Liver (tissue), 9 donors: ENCODE results near the gene OR2J1. TPM values are rescaled to one million over a fixed set of nuclear protein-coding genes. Genes with fewer than 3 reads are reported as not detected.
"Not testable (repeated sequence)": the region's sequence is repeated elsewhere in the genome, so short reads cannot be mapped to it uniquely, and the experiment has no call there.

Experiments
- DNase-seq: peaks from one replicate; pipeline ENCODE4 v3.0.0-alpha.2; 2017; ENCODE audit warnings: low spot score
- H3K27ac ChIP-seq, 2 donors: one replicate each; pipeline ENCODE4 v1.7.0; 2013; ENCODE audit warnings: inconsistent platforms in 2 of 2, low read length in 2 of 2, control low read depth in 1 of 2, low read depth in 1 of 2, mild to moderate bottlenecking in 1 of 2
- H3K27me3 ChIP-seq, 4 donors: one replicate each; pipeline versions ENCODE4 v1.6.1 to v1.7.0; 2013; ENCODE audit warnings: low read length in 3 of 4, inconsistent platforms in 1 of 4, mild to moderate bottlenecking in 1 of 4, moderate library complexity in 1 of 4; ENCODE audit not compliant: control insufficient read depth in 4 of 4, insufficient read depth in 4 of 4
- H3K36me3 ChIP-seq, 4 donors: one replicate each; pipeline versions ENCODE4 v1.6.1 to v1.7.0; 2013; ENCODE audit warnings: low read length in 3 of 4, mild to moderate bottlenecking in 3 of 4, low read depth in 1 of 4, moderate library complexity in 1 of 4; ENCODE audit not compliant: control insufficient read depth in 4 of 4, insufficient read depth in 3 of 4
- H3K4me1 ChIP-seq, 4 donors: one replicate each; pipeline versions ENCODE4 v1.6.1 to v1.7.0; 2013; ENCODE audit warnings: low read length in 3 of 4, mild to moderate bottlenecking in 3 of 4, moderate library complexity in 1 of 4; ENCODE audit not compliant: control insufficient read depth in 4 of 4, insufficient read depth in 4 of 4
- H3K4me3 ChIP-seq, 3 donors: one replicate each; pipeline versions ENCODE4 v1.6.1 to v1.7.0; 2013; ENCODE audit warnings: low read length in 3 of 3, control low read depth in 1 of 3, low read depth in 1 of 3, mild to moderate bottlenecking in 1 of 3
- H3K9ac ChIP-seq, 2 donors: one replicate each; pipeline ENCODE4 v1.7.0; 2013; ENCODE audit warnings: low read length in 2 of 2, mild to moderate bottlenecking in 2 of 2, moderate library complexity in 2 of 2, control low read depth in 1 of 2, low read depth in 1 of 2
- H3K9me3 ChIP-seq, 4 donors: one replicate each; pipeline versions ENCODE4 v1.6.1 to v1.7.0; 2013; ENCODE audit warnings: low read length in 3 of 4; ENCODE audit not compliant: control insufficient read depth in 4 of 4
- FOXA2 ChIP-seq: IDR thresholded peaks from 2 replicates; pipeline ENCODE4 v1.6.1; 2016; ENCODE audit warnings: antibody characterized with exemption
- GABPA ChIP-seq, 2 donors: IDR thresholded peaks in 1 of 2; conservative IDR thresholded peaks in 1 of 2; 2 replicates each; pipeline ENCODE4 v1.6.1; 2016; ENCODE audit warnings: antibody characterized with exemption in 2 of 2, mild to moderate bottlenecking in 1 of 2, moderate library complexity in 1 of 2
- HNF4A ChIP-seq, 2 donors: conservative IDR thresholded peaks; 2 replicates each; pipeline ENCODE4 v1.6.1; 2016; ENCODE audit warnings: antibody characterized with exemption in 2 of 2, mild to moderate bottlenecking in 2 of 2
- JUND ChIP-seq, 2 donors: IDR thresholded peaks; 2 replicates each; pipeline ENCODE4 v1.6.1; 2016; ENCODE audit warnings: antibody characterized with exemption in 2 of 2
- RXRA ChIP-seq, 2 donors: IDR thresholded peaks; 2 replicates each; pipeline ENCODE4 v1.6.1; 2017 to 2018; ENCODE audit warnings: antibody characterized with exemption in 2 of 2, mild to moderate bottlenecking in 1 of 2
- WGBS: extraction: QIAGEN DNeasy Blood & Tissue Kit; methylation state at CpG from one replicate; pipeline ENCODE4 v1.1.7; 2013; 5-methylcytosine and 5-hydroxymethylcytosine counted together
- polyA plus RNA-seq, 2 donors: library from polyadenylated mRNA; stranded (reverse) in 1 of 2; unstranded in 1 of 2; fragments of 200-250 nt in 1 of 2; fragments of >200 nt in 1 of 2; fragmentation: Nextera tagmentation in 1 of 2; extraction: Ambion mirVana in 1 of 2; gene quantifications; one replicate each; pipeline versions ENCODE4 v1.2.1 to v1.2.3, GENCODE V29; 2013 to 2015
- total RNA-seq, 2 donors: library from RNA; depleted of rRNA; stranded (reverse); fragments of >200 nt; gene quantifications; one replicate each; pipeline ENCODE4 v1.2.3, GENCODE V29; 2014
- TF ChIP-seq, protein P1 (sequence below): IDR thresholded peaks from 2 replicates; pipeline ENCODE4 v1.6.1; 2016; ENCODE audit warnings: antibody characterized with exemption
- TF ChIP-seq, protein P2 (sequence below): fragments of 150-350 bp; IDR thresholded peaks from 2 replicates; pipeline ENCODE4 v1.5.1; 2017; ENCODE audit warnings: improper control_type of control experiment, low read depth, low read length; ENCODE audit not compliant: missing input control
- TF ChIP-seq, protein P3 (sequence below): IDR thresholded peaks from 2 replicates; pipeline ENCODE4 v1.6.1; 2016; ENCODE audit warnings: antibody characterized with exemption, mild to moderate bottlenecking
- TF ChIP-seq, protein P4 (sequence below): IDR thresholded peaks from 2 replicates; pipeline ENCODE4 v1.6.1; 2016; ENCODE audit warnings: antibody characterized with exemption
- donor health status: healthy.
- donor health status: healthy.
- donor health status: healthy.
- donor health status: healthy.
- donor health status: healthy.

Gene OR2J1
- total and polyA plus RNA-seq, 4 donors: not detected

DNA sequence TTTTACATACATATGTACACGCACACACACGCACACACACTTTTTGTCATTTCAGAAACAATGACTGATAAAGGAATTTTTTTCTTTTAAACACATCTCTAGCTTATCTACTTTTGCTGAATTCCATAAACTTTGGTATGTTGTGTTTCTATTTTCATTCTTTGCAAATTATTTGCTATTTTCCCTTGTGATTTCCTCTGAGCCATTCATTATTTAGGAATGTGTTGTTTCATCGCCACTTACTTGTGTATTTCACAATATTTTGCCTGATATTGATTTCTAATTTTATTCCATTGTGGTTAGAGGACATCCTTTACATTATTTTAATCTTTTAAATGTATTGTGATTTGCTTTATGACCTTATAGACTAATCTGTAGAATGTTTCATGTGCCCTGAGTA lies 47.8 kb downstream of the OR2J1 start:
- Histone ChIP-seq H3K4me3 (no peak overlapping the region), H3K4me1 (no peaks in the 10 kb centered on the region), H3K36me3 (no peaks in the 10 kb centered on the region), H3K9ac (no peak overlapping the region), H3K27ac (no peak overlapping the region), H3K9me3 (no peaks in the 10 kb centered on the region), H3K27me3 (no peaks in the 10 kb centered on the region)
- 94% methylated on average over 3 of the region's 3 CpGs for WGBS
- no peak for DNase-seq
- TF ChIP-seq, protein P1, sequence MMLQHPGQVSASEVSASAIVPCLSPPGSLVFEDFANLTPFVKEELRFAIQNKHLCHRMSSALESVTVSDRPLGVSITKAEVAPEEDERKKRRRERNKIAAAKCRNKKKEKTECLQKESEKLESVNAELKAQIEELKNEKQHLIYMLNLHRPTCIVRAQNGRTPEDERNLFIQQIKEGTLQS: no peak
- TF ChIP-seq GABPA (IDR thresholded peaks at IDR 0.05 in 1 of 2, conservative IDR thresholded peaks at IDR 0.05 in 1 of 2) (no peak), RXRA (IDR thresholded peaks at IDR 0.05) (no peak), FOXA2 (no peak), HNF4A (conservative IDR thresholded peaks at IDR 0.05) (no peak), JUND (IDR thresholded peaks at IDR 0.05) (no peak)
- TF ChIP-seq, protein P2, sequence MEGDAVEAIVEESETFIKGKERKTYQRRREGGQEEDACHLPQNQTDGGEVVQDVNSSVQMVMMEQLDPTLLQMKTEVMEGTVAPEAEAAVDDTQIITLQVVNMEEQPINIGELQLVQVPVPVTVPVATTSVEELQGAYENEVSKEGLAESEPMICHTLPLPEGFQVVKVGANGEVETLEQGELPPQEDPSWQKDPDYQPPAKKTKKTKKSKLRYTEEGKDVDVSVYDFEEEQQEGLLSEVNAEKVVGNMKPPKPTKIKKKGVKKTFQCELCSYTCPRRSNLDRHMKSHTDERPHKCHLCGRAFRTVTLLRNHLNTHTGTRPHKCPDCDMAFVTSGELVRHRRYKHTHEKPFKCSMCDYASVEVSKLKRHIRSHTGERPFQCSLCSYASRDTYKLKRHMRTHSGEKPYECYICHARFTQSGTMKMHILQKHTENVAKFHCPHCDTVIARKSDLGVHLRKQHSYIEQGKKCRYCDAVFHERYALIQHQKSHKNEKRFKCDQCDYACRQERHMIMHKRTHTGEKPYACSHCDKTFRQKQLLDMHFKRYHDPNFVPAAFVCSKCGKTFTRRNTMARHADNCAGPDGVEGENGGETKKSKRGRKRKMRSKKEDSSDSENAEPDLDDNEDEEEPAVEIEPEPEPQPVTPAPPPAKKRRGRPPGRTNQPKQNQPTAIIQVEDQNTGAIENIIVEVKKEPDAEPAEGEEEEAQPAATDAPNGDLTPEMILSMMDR: no peak
- TF ChIP-seq, protein P3, sequence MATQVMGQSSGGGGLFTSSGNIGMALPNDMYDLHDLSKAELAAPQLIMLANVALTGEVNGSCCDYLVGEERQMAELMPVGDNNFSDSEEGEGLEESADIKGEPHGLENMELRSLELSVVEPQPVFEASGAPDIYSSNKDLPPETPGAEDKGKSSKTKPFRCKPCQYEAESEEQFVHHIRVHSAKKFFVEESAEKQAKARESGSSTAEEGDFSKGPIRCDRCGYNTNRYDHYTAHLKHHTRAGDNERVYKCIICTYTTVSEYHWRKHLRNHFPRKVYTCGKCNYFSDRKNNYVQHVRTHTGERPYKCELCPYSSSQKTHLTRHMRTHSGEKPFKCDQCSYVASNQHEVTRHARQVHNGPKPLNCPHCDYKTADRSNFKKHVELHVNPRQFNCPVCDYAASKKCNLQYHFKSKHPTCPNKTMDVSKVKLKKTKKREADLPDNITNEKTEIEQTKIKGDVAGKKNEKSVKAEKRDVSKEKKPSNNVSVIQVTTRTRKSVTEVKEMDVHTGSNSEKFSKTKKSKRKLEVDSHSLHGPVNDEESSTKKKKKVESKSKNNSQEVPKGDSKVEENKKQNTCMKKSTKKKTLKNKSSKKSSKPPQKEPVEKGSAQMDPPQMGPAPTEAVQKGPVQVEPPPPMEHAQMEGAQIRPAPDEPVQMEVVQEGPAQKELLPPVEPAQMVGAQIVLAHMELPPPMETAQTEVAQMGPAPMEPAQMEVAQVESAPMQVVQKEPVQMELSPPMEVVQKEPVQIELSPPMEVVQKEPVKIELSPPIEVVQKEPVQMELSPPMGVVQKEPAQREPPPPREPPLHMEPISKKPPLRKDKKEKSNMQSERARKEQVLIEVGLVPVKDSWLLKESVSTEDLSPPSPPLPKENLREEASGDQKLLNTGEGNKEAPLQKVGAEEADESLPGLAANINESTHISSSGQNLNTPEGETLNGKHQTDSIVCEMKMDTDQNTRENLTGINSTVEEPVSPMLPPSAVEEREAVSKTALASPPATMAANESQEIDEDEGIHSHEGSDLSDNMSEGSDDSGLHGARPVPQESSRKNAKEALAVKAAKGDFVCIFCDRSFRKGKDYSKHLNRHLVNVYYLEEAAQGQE: no peak
- TF ChIP-seq, protein P4, sequence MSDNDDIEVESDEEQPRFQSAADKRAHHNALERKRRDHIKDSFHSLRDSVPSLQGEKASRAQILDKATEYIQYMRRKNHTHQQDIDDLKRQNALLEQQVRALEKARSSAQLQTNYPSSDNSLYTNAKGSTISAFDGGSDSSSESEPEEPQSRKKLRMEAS: no peak

DNA sequence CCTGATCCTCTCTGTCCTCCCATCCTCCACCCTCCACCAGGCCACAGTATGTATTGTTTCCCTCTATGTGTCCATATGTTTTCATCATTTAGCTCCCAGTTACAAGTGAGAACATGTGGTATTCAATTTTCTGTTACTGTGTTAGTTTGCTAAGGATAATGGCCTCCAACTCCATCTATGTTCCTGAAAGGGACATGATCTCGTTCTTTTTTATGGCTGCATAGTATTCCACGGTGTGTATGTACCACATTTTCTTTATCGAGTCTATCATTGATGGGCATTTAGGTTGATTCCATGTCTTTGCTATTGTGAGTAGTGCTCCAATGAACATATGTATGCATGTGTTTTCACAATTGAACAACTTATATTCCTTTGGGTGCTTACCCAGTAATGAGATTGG lies 50.2 kb downstream of the OR2J1 start:
- 68% methylated on average over 3 of the region's 3 CpGs for WGBS
- not testable (repeated sequence) for H3K36me3 ChIP-seq

More for the DNA sequence above, 50.2 kb downstream of the OR2J1 start:
- DNase-seq, H3K4me1 ChIP-seq, H3K9me3 ChIP-seq, H3K27ac ChIP-seq, H3K4me3 ChIP-seq, H3K9ac ChIP-seq, H3K27me3 ChIP-seq: not testable (repeated sequence)

Other genes with a start within 250 kb of the OR2J1 start
- gene TRIM27, start 175.5 kb upstream of the OR2J1 start, total RNA-seq: 10 to 100 TPM; 27.3 to 63.3 TPM
- 10 to 100 TPM; 19.6 to 37.7 TPM for gene TRIM27, start 175.5 kb upstream of the OR2J1 start, polyA plus RNA-seq
- gene ZNF311, start 94.2 kb upstream of the OR2J1 start, total RNA-seq: 1 to 10 TPM in 1 of 2 donors, under 1 TPM in 1; 0.42 to 1.1 TPM
- gene ZNF311, start 94.2 kb upstream of the OR2J1 start, polyA plus RNA-seq: under 1 TPM; 0.19 to 0.31 TPM
- gene OR2W1, start 54.3 kb upstream of the OR2J1 start, total RNA-seq: not detected
- gene OR2W1, start 54.3 kb upstream of the OR2J1 start, polyA plus RNA-seq: not detected
- not detected for gene OR2B3, start 12.2 kb upstream of the OR2J1 start, total RNA-seq
- gene OR2B3, start 12.2 kb upstream of the OR2J1 start, polyA plus RNA-seq: not detected
- gene OR2J3, start 8.6 kb downstream of the OR2J1 start, total RNA-seq: under 1 TPM in 1 of 2 donors, not detected in 1; 0.14 TPM
- not detected for gene OR2J3, start 8.6 kb downstream of the OR2J1 start, polyA plus RNA-seq
- not detected for gene OR2J2, start 71.4 kb downstream of the OR2J1 start, total RNA-seq
- not detected for gene OR2J2, start 71.4 kb downstream of the OR2J1 start, polyA plus RNA-seq
- not detected for gene OR14J1, start 202.2 kb downstream of the OR2J1 start, total RNA-seq
- gene OR14J1, start 202.2 kb downstream of the OR2J1 start, polyA plus RNA-seq: not detected